Glutamatergic neuron (in vitro differentiated cells): Measurements from ENCODE around the gene SLC13A3. TPM values are rescaled to one million over a fixed set of nuclear protein-coding genes. Genes with fewer than 3 reads are reported as not detected.

ENCODE experiments used
- DNase-seq: peaks from one replicate; pipeline ENCODE4 v3.0.0; 2022
- H3K27ac Mint-ChIP-seq: one replicate; pipeline ENCODE4 v1.8.0; 2020; ENCODE audit warnings: mild to moderate bottlenecking, mixed read lengths, inconsistent platforms; ENCODE audit not compliant: unreplicated experiment
- H3K27me3 Mint-ChIP-seq: one replicate; pipeline ENCODE4 v1.8.0; 2020; ENCODE audit warnings: mild to moderate bottlenecking, moderate library complexity, mixed read lengths, inconsistent platforms; ENCODE audit not compliant: unreplicated experiment
- H3K36me3 Mint-ChIP-seq: one replicate; pipeline ENCODE4 v1.8.0; 2020; ENCODE audit warnings: mild to moderate bottlenecking, mixed read lengths, inconsistent platforms; ENCODE audit not compliant: unreplicated experiment
- H3K4me1 Mint-ChIP-seq: one replicate; pipeline ENCODE4 v1.8.0; 2020; ENCODE audit warnings: mild to moderate bottlenecking, low read depth, mixed read lengths, inconsistent platforms; ENCODE audit not compliant: unreplicated experiment
- H3K4me3 Mint-ChIP-seq: one replicate; pipeline ENCODE4 v1.8.0; 2020; ENCODE audit warnings: mild to moderate bottlenecking, mixed read lengths, inconsistent platforms; ENCODE audit not compliant: unreplicated experiment
- H3K9me3 Mint-ChIP-seq: one replicate; pipeline ENCODE4 v1.8.0; 2020; ENCODE audit warnings: mild to moderate bottlenecking, moderate library complexity, mixed read lengths, inconsistent platforms; ENCODE audit not compliant: unreplicated experiment
- total RNA-seq: library from RNA; stranded (reverse); fragmentation: NEBNext Ultra II Directional; extraction: Animal tissue kit (Norgen Biotek cat#: 25700); gene quantifications from one replicate; pipeline ENCODE4 v1.2.1, GENCODE V29; 2021; ENCODE audit not compliant: unreplicated experiment
- TF ChIP-seq, protein P1 (sequence below): fragments of 200-600 bp; sonication (generic); IDR thresholded peaks from one replicate; pipeline ENCODE4 v1.5.0; 2021; ENCODE audit not compliant: partially characterized antibody, unreplicated experiment

The SLC13A3 gene
- total RNA-seq, 1 donor from 2014 or later, result 5.8 TPM

DNA sequence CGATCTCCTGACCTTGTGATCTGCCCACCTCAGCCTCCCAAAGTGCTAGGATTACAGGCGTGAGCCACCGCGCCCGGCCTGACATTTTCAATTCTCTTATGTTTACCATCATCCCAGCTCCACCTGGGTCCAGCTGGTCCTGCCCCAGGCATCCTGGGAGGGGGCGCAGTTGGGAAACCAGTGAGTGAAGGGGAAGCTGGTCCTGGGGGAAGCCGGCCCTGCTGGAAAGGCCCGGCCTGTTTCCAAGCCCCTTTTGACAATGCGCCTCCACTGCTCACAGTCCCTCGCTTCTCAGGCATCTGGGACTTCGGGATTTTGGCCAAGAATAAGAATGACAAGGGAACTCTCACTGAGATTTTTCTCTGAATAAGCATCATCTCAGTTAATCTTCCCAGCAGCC is 14.2 kb downstream of the SLC13A3 start:
- DNase-seq, result no peak
- H3K27ac Mint-ChIP-seq, result no peak overlapping the region
- no peaks in the 10 kb centered on the region for H3K9me3 Mint-ChIP-seq
- no peaks in the 10 kb centered on the region for H3K27me3 Mint-ChIP-seq
- H3K4me3 Mint-ChIP-seq, result no peak overlapping the region
- no peaks in the 10 kb centered on the region for H3K36me3 Mint-ChIP-seq
- TF ChIP-seq, protein P1, sequence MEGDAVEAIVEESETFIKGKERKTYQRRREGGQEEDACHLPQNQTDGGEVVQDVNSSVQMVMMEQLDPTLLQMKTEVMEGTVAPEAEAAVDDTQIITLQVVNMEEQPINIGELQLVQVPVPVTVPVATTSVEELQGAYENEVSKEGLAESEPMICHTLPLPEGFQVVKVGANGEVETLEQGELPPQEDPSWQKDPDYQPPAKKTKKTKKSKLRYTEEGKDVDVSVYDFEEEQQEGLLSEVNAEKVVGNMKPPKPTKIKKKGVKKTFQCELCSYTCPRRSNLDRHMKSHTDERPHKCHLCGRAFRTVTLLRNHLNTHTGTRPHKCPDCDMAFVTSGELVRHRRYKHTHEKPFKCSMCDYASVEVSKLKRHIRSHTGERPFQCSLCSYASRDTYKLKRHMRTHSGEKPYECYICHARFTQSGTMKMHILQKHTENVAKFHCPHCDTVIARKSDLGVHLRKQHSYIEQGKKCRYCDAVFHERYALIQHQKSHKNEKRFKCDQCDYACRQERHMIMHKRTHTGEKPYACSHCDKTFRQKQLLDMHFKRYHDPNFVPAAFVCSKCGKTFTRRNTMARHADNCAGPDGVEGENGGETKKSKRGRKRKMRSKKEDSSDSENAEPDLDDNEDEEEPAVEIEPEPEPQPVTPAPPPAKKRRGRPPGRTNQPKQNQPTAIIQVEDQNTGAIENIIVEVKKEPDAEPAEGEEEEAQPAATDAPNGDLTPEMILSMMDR, result no peak
- peaks cover 5% of the 10 kb centered on the region for H3K4me1 Mint-ChIP-seq

DNA sequence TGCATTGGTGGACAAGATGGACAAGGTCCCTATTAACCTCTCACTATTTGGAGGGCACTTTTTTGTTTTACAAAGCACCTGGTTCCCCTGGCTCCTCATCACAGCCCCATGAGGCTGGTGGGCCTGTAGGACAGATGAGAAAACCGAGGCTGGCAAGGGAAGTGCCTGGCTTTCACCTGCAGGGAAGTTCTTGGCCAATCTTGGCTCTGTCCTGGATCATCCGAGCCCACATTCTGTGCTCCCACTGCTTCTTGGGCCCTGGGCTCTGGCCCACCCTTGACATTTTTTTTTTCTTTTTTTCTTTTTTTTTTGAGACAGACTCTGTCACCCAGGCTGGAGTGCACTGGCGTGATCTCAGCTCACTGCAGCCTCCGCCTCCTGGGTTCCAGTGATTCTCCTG is 14.7 kb downstream of the SLC13A3 start:
- H3K36me3 Mint-ChIP-seq, result no peaks in the 10 kb centered on the region
- no peak overlapping the region for H3K4me3 Mint-ChIP-seq
- TF ChIP-seq, protein P1, result no peak
- DNase-seq, result no peak
- H3K9me3 Mint-ChIP-seq, result no peaks in the 10 kb centered on the region
- H3K4me1 Mint-ChIP-seq, result peaks cover 1% of the 10 kb centered on the region
- no peaks in the 10 kb centered on the region for H3K27me3 Mint-ChIP-seq
- H3K27ac Mint-ChIP-seq, result no peak overlapping the region

DNA sequence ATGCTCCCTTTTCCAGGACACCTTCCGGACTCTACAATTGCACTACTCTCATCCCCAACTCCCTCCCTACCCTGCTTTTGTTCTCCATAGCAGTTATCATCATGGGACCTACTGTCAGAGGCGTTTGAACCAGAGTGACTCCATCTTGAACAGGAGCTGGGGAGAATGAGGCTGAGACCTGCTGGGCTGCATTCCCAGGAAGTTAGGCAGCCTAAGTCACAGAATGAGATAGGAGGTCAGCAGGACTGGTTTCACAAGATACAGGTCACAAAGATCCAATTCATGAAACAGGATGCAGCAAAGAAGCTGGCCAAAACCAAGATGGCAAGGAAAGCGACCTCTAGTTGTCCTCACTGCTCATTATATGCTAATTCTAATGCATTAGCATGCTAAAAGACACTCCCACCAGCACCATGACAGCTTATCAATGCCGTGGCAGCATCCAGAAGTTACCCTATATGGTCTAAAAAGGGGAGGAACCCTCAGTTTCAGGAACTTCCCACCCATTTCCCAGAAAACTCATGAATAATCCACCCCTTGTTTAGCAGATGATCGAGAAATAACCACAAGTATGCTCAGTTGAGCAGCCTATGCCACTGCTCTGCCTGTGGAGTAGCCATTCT is 15.6 kb downstream of the SLC13A3 start:
- Mint-ChIP-seq H3K9me3 (no peaks in the 10 kb centered on the region), H3K36me3 (no peaks in the 10 kb centered on the region), H3K27me3 (no peaks in the 10 kb centered on the region), H3K4me3 (no peak overlapping the region), H3K4me1 (peaks cover 1% of the 10 kb centered on the region), H3K27ac (peak overlapping the region; percentile 8)
- TF ChIP-seq, protein P1, result no peak
- DNase-seq, result no peak

DNA sequence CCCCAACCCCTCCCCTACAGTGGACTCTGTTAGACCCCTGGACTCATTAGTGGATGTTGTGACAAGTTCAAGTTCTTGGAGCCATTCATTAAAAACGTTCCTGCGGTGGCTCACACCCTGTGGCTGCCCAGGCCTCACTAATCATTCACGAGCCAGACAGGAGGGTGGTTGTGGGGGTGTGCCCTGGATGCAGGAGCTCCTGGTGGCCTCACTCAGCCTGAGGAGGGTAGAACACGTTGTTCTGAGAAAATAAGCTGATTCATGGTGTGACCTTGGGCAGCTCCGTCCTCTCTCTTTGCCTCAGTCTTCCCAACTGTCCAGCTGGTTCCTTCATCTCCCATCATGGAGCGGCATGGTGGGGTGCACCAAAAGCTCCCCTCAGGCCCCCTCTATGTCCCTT is 16.7 kb downstream of the SLC13A3 start:
- Mint-ChIP-seq H3K4me1 (peaks cover under 1% of the 10 kb centered on the region), H3K36me3 (peaks cover 8% of the 10 kb centered on the region), H3K27ac (no peak overlapping the region), H3K27me3 (no peaks in the 10 kb centered on the region), H3K9me3 (no peaks in the 10 kb centered on the region), H3K4me3 (no peak overlapping the region)
- TF ChIP-seq, protein P1, result no peak
- no peak for DNase-seq

DNA sequence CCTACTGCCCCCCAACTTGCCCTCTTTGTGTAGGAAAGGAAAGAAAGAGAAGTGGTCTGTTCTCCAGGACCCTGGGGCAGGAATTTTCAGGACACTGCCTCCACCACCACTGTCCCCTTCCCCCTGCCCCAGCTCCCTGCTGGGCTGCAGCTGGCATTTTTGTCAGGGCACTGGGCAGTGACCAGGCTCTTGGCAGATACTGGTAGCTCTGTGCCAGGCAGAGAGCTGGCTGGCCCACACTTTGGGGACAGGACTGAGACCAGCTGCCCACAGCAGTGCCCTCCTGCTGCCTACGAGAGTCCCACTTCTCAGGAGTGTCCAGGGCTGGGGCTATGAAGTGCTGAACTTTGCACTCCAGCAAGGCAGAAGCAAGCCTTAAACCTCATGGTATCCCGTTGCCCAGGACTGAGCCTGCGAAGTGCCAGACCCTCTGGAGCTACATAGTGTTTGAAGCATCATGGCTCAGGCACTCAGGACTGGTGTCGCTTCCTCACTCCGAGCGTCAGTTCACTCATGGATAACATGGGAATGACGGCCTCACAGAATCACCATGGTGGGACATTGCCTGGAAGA is 19.3 kb downstream of the SLC13A3 start:
- peaks cover under 1% of the 10 kb centered on the region for H3K4me1 Mint-ChIP-seq
- H3K27me3 Mint-ChIP-seq, result no peaks in the 10 kb centered on the region
- H3K4me3 Mint-ChIP-seq, result no peak overlapping the region
- DNase-seq, result no peak
- H3K36me3 Mint-ChIP-seq, result peaks cover 12% of the 10 kb centered on the region
- H3K9me3 Mint-ChIP-seq, result no peaks in the 10 kb centered on the region
- TF ChIP-seq, protein P1, result no peak
- H3K27ac Mint-ChIP-seq, result no peak overlapping the region
